Kidney (tissue), 14 donors: ENCODE results near the gene TMEM40. TPM values are rescaled to one million over a fixed set of nuclear protein-coding genes. Genes with fewer than 3 reads are reported as not detected.

Experiments used
- DNase-seq, 5 donors: peaks; one replicate each; pipeline ENCODE4 v3.0.0-alpha.2; 2013 to 2020
- FAIRE-seq: peaks from 2 replicates; lab custom pipeline; 2012; peaks lifted over from hg19 to GRCh38; lab: Jason Lieb, UNC
- H3K27ac ChIP-seq, 2 donors: one replicate each; pipeline ENCODE4 v1.7.0; 2013; ENCODE audit warnings: low read depth in 2 of 2, low read length in 2 of 2, inconsistent platforms in 1 of 2
- H3K27me3 ChIP-seq: one replicate; pipeline ENCODE4 v1.7.1; 2013; ENCODE audit warnings: low read length, inconsistent platforms; ENCODE audit not compliant: control insufficient read depth, insufficient read depth
- H3K36me3 ChIP-seq, 3 donors: one replicate each; pipeline versions ENCODE4 v1.7.0 to v1.7.1; 2013; ENCODE audit warnings: low read length in 3 of 3, control low read depth in 1 of 3, inconsistent platforms in 1 of 3; ENCODE audit not compliant: insufficient read depth in 3 of 3, control insufficient read depth in 2 of 3
- H3K4me1 ChIP-seq, 3 donors: one replicate each; pipeline versions ENCODE4 v1.7.0 to v1.7.1; 2013; ENCODE audit warnings: low read length in 3 of 3, inconsistent platforms in 1 of 3, low read depth in 1 of 3; ENCODE audit not compliant: control insufficient read depth in 2 of 3, insufficient read depth in 2 of 3
- H3K4me3 ChIP-seq, 3 donors: one replicate each; pipeline versions ENCODE4 v1.7.0 to v1.8.1; 2013; ENCODE audit warnings: low read length in 3 of 3, control low read depth in 1 of 3, inconsistent platforms in 1 of 3
- H3K9ac ChIP-seq, 3 donors: one replicate each; pipeline versions ENCODE4 v1.7.0 to v1.7.1; 2013; ENCODE audit warnings: low read length in 3 of 3, control low read depth in 1 of 3, inconsistent platforms in 1 of 3
- H3K9me3 ChIP-seq, 3 donors: one replicate each; pipeline versions ENCODE4 v1.7.0 to v1.7.1; 2013; ENCODE audit warnings: low read length in 3 of 3, control low read depth in 1 of 3, inconsistent platforms in 1 of 3; ENCODE audit not compliant: control insufficient read depth in 2 of 3, insufficient read depth in 1 of 3
- intact Hi-C: fragments of 100-400 bp; cut with DNase I; formaldehyde crosslinking; loops from one replicate; pipeline ENCODE4 v1.11.1; 2022
- polyA plus RNA-seq: library from polyadenylated mRNA; stranded (reverse); fragments of 350-450 nt; fragmentation: Illumina TruSeq; extraction: RNeasy Lipid Tissue Mini Kit (QIAGEN cat#74804); gene quantifications from one replicate; pipeline ENCODE4 v1.2.3, GENCODE V29; 2014; ENCODE audit warnings: low read depth, low replicate concordance; ENCODE audit not compliant: insufficient read depth
- total RNA-seq: library from RNA; stranded (reverse); fragmentation: NEBNext Ultra II Directional; extraction: Animal tissue kit (Norgen Biotek cat#: 25700); gene quantifications from one replicate; pipeline ENCODE4 v1.2.1, GENCODE V29; 2021
- TF ChIP-seq, protein P1 (sequence below): IDR thresholded peaks from 3 replicates; pipeline ENCODE4 v1.5.1; 2012; ENCODE audit warnings: mild to moderate bottlenecking, moderate library complexity, borderline replicate concordance; ENCODE audit not compliant: insufficient read depth; ENCODE audit errors: extremely low read depth
- donor health status: control.
- donor health status: control.
- donor health status: control.
- donor health status: control.
- donor health status: control.
- donor health status: DM: yes; HTN: yes; CAD: no.
- donor health status: Normal renal cell carcinoma (clear cell type).

TMEM40 gene
- total and polyA plus RNA-seq, 2 donors from 2014 or later: 0.52 TPM; not detected in 1

DNA sequence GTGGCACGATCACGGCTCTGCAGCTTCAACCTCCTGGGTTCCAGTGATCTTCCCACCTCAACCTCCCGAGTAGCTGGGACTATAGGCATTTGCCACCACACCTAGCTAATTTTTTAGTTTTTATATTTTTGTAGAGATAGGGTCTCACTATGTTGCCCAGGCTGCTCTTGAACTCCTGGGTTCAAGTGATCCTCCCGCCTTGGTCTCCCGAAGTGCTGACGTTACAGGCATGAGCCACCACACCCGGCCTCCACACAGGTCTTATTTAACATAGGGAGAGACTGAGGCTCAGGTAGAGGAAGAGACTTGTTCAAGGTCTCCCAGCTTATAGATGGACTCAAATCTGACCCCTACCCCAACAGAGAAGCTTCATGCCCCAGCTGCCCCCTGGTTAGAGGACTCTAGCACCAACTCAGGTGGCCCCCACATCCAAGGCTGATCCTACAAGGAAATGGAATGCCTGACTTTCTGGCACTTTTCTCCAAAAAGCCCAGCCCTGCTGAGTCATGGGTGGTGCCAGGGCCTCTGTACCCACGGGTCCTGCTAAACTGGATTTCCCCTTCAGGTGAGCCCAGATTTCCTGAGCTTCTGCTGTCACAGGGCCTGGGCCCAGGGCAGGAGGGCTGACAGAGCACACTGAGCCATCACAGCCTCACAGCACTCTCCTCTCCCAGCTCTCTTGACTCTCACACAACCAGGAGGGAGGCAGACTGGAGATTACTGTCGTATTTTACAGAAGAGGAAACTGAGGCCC lies 5.6 kb downstream of the TMEM40 start:
- H3K9ac ChIP-seq: no peak overlapping the region
- no peak for DNase-seq
- no peaks in the 10 kb centered on the region for H3K36me3 ChIP-seq
- H3K27ac ChIP-seq: no peak overlapping the region
- H3K4me3 ChIP-seq: no peak overlapping the region
- TF ChIP-seq, protein P1, sequence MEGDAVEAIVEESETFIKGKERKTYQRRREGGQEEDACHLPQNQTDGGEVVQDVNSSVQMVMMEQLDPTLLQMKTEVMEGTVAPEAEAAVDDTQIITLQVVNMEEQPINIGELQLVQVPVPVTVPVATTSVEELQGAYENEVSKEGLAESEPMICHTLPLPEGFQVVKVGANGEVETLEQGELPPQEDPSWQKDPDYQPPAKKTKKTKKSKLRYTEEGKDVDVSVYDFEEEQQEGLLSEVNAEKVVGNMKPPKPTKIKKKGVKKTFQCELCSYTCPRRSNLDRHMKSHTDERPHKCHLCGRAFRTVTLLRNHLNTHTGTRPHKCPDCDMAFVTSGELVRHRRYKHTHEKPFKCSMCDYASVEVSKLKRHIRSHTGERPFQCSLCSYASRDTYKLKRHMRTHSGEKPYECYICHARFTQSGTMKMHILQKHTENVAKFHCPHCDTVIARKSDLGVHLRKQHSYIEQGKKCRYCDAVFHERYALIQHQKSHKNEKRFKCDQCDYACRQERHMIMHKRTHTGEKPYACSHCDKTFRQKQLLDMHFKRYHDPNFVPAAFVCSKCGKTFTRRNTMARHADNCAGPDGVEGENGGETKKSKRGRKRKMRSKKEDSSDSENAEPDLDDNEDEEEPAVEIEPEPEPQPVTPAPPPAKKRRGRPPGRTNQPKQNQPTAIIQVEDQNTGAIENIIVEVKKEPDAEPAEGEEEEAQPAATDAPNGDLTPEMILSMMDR: no peak
- no peaks in the 10 kb centered on the region for H3K27me3 ChIP-seq
- intact Hi-C loops: no loop called here
- peaks cover 0 to 3% (median 2%) of the 10 kb centered on the region in 3 donors for H3K4me1 ChIP-seq
- no peaks in the 10 kb centered on the region for H3K9me3 ChIP-seq
- no peak for FAIRE-seq

DNA sequence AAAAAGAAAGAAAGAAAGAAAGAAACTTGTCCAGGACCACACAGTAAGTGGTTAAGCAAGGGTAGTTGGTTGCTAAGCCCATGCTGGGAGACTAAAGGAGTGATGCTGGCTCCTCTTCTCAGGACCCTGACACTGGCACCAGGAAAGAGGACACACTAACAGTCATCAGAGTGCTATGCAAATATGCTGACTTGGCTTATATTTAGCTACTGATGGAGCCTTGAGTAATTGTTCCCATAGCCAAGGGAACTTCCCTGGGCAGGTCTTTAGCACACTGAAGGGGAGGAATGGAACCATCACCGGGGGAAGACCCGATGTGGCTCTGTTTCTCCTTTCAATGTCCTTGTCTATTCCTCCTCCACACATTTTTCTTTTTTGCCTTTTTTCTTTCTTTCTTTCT lies 6.2 kb downstream of the TMEM40 start:
- no peaks in the 10 kb centered on the region for H3K27me3 ChIP-seq
- FAIRE-seq (no peak), DNase-seq (no peak)
- H3K4me3 ChIP-seq: no peak overlapping the region
- no peak overlapping the region for H3K27ac ChIP-seq
- TF ChIP-seq, protein P1: no peak
- H3K36me3 ChIP-seq: no peaks in the 10 kb centered on the region
- intact Hi-C loops: no loop called here
- H3K9me3 ChIP-seq: no peaks in the 10 kb centered on the region
- no peak overlapping the region for H3K9ac ChIP-seq
- H3K4me1 ChIP-seq: no peaks in the 10 kb centered on the region

DNA sequence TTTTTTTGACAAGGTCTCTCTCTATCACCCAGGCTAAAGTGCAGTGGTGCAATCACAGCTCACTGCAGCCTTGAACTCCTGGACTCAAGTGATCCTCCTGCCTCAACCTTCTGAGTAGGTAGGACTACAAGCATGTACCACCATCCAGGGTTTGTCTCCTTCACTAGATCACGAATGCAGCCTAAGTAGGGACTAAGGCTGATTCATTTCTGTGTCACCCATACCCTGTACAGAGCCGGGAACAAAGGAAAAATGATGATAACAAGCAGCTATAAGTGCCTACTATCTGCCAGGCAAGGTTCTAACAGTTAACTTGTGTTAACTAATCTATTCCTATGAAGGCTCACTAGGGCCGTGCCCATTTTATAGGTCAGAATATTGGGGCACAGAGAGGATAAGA lies 7.0 kb downstream of the TMEM40 start:
- H3K9ac ChIP-seq: no peak overlapping the region
- no peaks in the 10 kb centered on the region for H3K36me3 ChIP-seq
- H3K27ac ChIP-seq: no peak overlapping the region
- no peaks in the 10 kb centered on the region for H3K27me3 ChIP-seq
- H3K4me1 ChIP-seq: no peaks in the 10 kb centered on the region
- TF ChIP-seq, protein P1: no peak
- FAIRE-seq: no peak
- intact Hi-C loops: no loop called here
- H3K9me3 ChIP-seq: no peaks in the 10 kb centered on the region
- no peak overlapping the region for H3K4me3 ChIP-seq
- DNase-seq: no peak

DNA sequence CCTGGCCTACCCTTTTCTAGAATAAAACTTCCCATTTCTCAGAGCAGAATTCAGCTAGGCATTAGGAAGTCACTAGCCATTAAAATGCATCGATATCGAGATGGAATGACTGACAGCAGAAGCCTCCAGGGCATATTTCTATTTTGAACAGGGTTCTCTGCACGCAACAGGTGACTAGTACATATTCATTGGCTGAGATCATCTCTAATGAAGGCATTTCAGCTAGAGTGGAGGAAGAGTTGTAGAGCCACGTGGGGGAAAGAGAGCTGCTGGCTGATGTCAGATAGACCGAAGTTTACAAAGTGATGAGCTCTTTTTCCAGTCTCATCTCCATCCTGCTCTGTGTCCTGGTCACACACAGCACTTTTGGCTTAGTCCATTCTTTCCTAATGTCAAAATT lies 7.5 kb downstream of the TMEM40 start:
- TF ChIP-seq, protein P1: no peak
- Histone ChIP-seq H3K27me3 (no peaks in the 10 kb centered on the region), H3K9me3 (no peaks in the 10 kb centered on the region), H3K27ac (no peak overlapping the region), H3K36me3 (no peaks in the 10 kb centered on the region), H3K9ac (no peak overlapping the region), H3K4me1 (no peaks in the 10 kb centered on the region), H3K4me3 (no peak overlapping the region)
- intact Hi-C loops: no loop called here
- DNase-seq (no peak), FAIRE-seq (no peak)
